NCI-H526 (cell line): Measurements from ENCODE around the gene FAM76B.

Experiments used
- DNase-seq, 2 experiments: peaks; one replicate each; lab custom pipeline; 2025; lab: John Stamatoyannopoulos, UW

The FAM76B gene

GRCh38 chr11:95729462-95729861 lies 60.1 kb downstream of the FAM76B start:
- no peak for DNase-seq

GRCh38 chr11:95728790-95729189 lies 60.8 kb downstream of the FAM76B start:
- no peak for DNase-seq

- no peak for DNase-seq
Observed at GRCh38 chr11:95728094-95728493, 61.5 kb downstream of the FAM76B start.

- DNase-seq: no peak
Observed at GRCh38 chr11:95727620-95728019, 62.0 kb downstream of the FAM76B start.

GRCh38 chr11:95727111-95727510 lies 62.5 kb downstream of the FAM76B start:
- DNase-seq: no peak

- DNase-seq: no peak
Observed at GRCh38 chr11:95725196-95725595, 64.4 kb downstream of the FAM76B start.

GRCh38 chr11:95723361-95723942 lies 66.1 kb downstream of the FAM76B start:
- no peak for DNase-seq

GRCh38 chr11:95720195-95720594 lies 69.4 kb downstream of the FAM76B start:
- DNase-seq: no peak
